Gastroesophageal sphincter (tissue), 4 donors: Measurements from ENCODE around the gene AKAP13. TPM values are rescaled to one million over a fixed set of nuclear protein-coding genes. Genes with fewer than 3 reads are reported as not detected.

Source experiments
- ATAC-seq: fragments of 150-250 bp; one replicate; pipeline ENCODE4 v1.9.1; 2016; ENCODE audit warnings: mild to moderate bottlenecking, moderate library complexity
- H3K27ac ChIP-seq, 4 donors: fragments of 200-600 bp; sonication (generic) in 3 of 4; 1 replicate in 3 of 4; 2 replicates in 1 of 4; pipeline ENCODE4 v1.5.1; 2016 to 2019
- H3K27me3 ChIP-seq: fragments of 200-600 bp; sonication (generic); one replicate; pipeline ENCODE4 v1.5.1; 2019
- H3K36me3 ChIP-seq, 2 donors: fragments of 200-600 bp; sonication (generic); one replicate each; pipeline ENCODE4 v1.5.1; 2019; ENCODE audit warnings: control low read depth in 1 of 2
- H3K4me1 ChIP-seq, 3 donors: fragments of 200-600 bp; sonication (generic); 1 replicate in 2 of 3; 2 replicates in 1 of 3; pipeline ENCODE4 v1.5.1; 2016 to 2019; ENCODE audit warnings: control low read depth in 2 of 3
- H3K4me3 ChIP-seq, 2 donors: fragments of 200-600 bp; sonication (generic); one replicate each; pipeline ENCODE4 v1.5.1; 2019; ENCODE audit warnings: mild to moderate bottlenecking in 1 of 2, moderate library complexity in 1 of 2
- H3K9me3 ChIP-seq, 3 donors: fragments of 200-600 bp; sonication (generic); one replicate each; pipeline ENCODE4 v1.5.1; 2017 to 2019; ENCODE audit warnings: control low read depth in 2 of 3
- CTCF ChIP-seq, 4 experiments: fragments of 200-600 bp in 2 of 4; fragments of 450-650 bp in 2 of 4; sonication (generic) in 1 of 4; IDR thresholded peaks; one replicate each; pipeline ENCODE4 v1.5.1; 2017 to 2019; ENCODE audit warnings: antibody characterized with exemption in 4 of 4, mild to moderate bottlenecking in 2 of 4, moderate library complexity in 2 of 4
- EP300 ChIP-seq: sonication (generic); formaldehyde crosslinking; IDR thresholded peaks from one replicate; pipeline ENCODE4 v1.6.1; 2017; ENCODE audit warnings: antibody characterized with exemption, mild to moderate bottlenecking
- POLR2A ChIP-seq, 2 donors: fragments of 450-650 bp; IDR thresholded peaks; one replicate each; pipeline ENCODE4 v1.6.1; 2017; ENCODE audit warnings: antibody characterized with exemption in 2 of 2, mild to moderate bottlenecking in 2 of 2, moderate library complexity in 1 of 2
- POLR2AphosphoS5 ChIP-seq: sonication (generic); formaldehyde crosslinking; IDR thresholded peaks from one replicate; pipeline ENCODE4 v1.6.1; 2017; ENCODE audit warnings: antibody characterized with exemption
- WGBS, 2 donors: methylation state at CpG; one replicate each; pipeline ENCODE4 v1.1.5; 2018; ENCODE audit warnings: low coverage in 1 of 2; 5-methylcytosine and 5-hydroxymethylcytosine counted together
- total RNA-seq, 4 donors: library from RNA; depleted of rRNA; stranded (reverse); fragments of >200 nt; gene quantifications; one replicate each; pipeline ENCODE4 v1.1.0, GENCODE V29; 2016

Gene AKAP13
- total RNA-seq, 4 donors from 2014 or later, result 196 to 252 (median 215) TPM

- H3K4me1 ChIP-seq, result peaks cover 0 to 42% (median 7%) of the 10 kb centered on the region in 3 donors
Observed at GRCh38 chr15:85773249-85773648, 392.8 kb downstream of the AKAP13 start.

GRCh38 chr15:85773970-85774369, 393.6 kb downstream of the AKAP13 start:
- no peaks in the 10 kb centered on the region for H3K27me3 ChIP-seq
- no peak overlapping the region for H3K4me3 ChIP-seq
- H3K27ac ChIP-seq, result no peak overlapping the region
- H3K9me3 ChIP-seq, result no peaks in the 10 kb centered on the region
- peaks cover 0 to 49% (median 7%) of the 10 kb centered on the region in 3 donors for H3K4me1 ChIP-seq
- peaks cover 0 to 6% of the 10 kb centered on the region in 2 donors for H3K36me3 ChIP-seq
- no peak for ATAC-seq
- 93 to 100% methylated on average over 1 to 8 of the region's 10 CpGs for WGBS, 2 donors
- TF ChIP-seq POLR2AphosphoS5 (no peak), CTCF (IDR thresholded peaks at IDR 0.05) (no peak), POLR2A (IDR thresholded peaks at IDR 0.05) (no peak), EP300 (no peak)

More at GRCh38 chr15:85773249-85773648, 392.8 kb downstream of the AKAP13 start:
- ATAC-seq, result no peak
- Histone ChIP-seq H3K27ac (peak overlapping the region in 1 of 4 donors; percentile 60), H3K36me3 (peaks cover 0 to 13% of the 10 kb centered on the region in 2 donors), H3K9me3 (no peaks in the 10 kb centered on the region), H3K4me3 (no peak overlapping the region), H3K27me3 (no peaks in the 10 kb centered on the region)
- TF ChIP-seq EP300, result no peak
- WGBS, 2 donors, result no CpG with 5 or more reads among the region's 12 CpGs

- no peak overlapping the region for H3K27ac ChIP-seq
- 85 to 100% methylated on average over 2 to 13 of the region's 18 CpGs for WGBS, 2 donors
- H3K36me3 ChIP-seq, result no peaks in the 10 kb centered on the region
- no peak overlapping the region for H3K4me3 ChIP-seq
- no peaks in the 10 kb centered on the region for H3K9me3 ChIP-seq
- no peaks in the 10 kb centered on the region for H3K27me3 ChIP-seq
- H3K4me1 ChIP-seq, result peaks cover 0 to 47% (median 0%) of the 10 kb centered on the region in 3 donors
- no peak for ATAC-seq
- no peak for TF ChIP-seq EP300
- TF ChIP-seq POLR2AphosphoS5, result no peak
- no peak for TF ChIP-seq CTCF (IDR thresholded peaks at IDR 0.05)
Observed at GRCh38 chr15:85777250-85778106, 397.1 kb downstream of the AKAP13 start.

- H3K4me1 ChIP-seq, result peaks cover 0 to 40% (median 0%) of the 10 kb centered on the region in 3 donors
- no peak overlapping the region for H3K4me3 ChIP-seq
- WGBS, 2 donors, result 70 to 84% methylated on average over 6 to 7 of the region's 10 CpGs
- peak; percentile 44 for ATAC-seq
- TF ChIP-seq EP300 (no peak), CTCF (IDR thresholded peaks at IDR 0.05) (no peak), POLR2A (IDR thresholded peaks at IDR 0.05) (no peak), POLR2AphosphoS5 (no peak)
- no peaks in the 10 kb centered on the region for H3K36me3 ChIP-seq
- H3K27me3 ChIP-seq, result no peaks in the 10 kb centered on the region
- H3K9me3 ChIP-seq, result no peaks in the 10 kb centered on the region
- no peak overlapping the region for H3K27ac ChIP-seq
Observed at GRCh38 chr15:85778107-85778776, 397.8 kb downstream of the AKAP13 start.

- Histone ChIP-seq H3K36me3 (no peaks in the 10 kb centered on the region), H3K27ac (no peak overlapping the region), H3K27me3 (no peaks in the 10 kb centered on the region), H3K4me1 (peaks cover 0 to 39% (median 0%) of the 10 kb centered on the region in 3 donors), H3K4me3 (no peak overlapping the region), H3K9me3 (no peaks in the 10 kb centered on the region)
- no peak for TF ChIP-seq EP300
- TF ChIP-seq CTCF (IDR thresholded peaks at IDR 0.05), result no peak
- no peak for TF ChIP-seq POLR2AphosphoS5
- no peak for TF ChIP-seq POLR2A (IDR thresholded peaks at IDR 0.05)
- 100% methylated on average over 1 of the region's 1 CpG; no CpG with 5 or more reads in 1 of the 2 donors for WGBS, 2 donors
- no peak for ATAC-seq
Observed at GRCh38 chr15:85779249-85779648, 398.8 kb downstream of the AKAP13 start.
